GM18502 (cell line): ENCODE results near the gene MAPKAP1.
"Not testable (repeated sequence)": the region's sequence is repeated elsewhere in the genome, so short reads cannot be mapped to it uniquely, and the experiment has no call there.

ENCODE experiments used
- ATAC-seq: cut with Tn5 transposase; IDR thresholded peaks from one replicate; pipeline ENCODE4 v1.9.1; 2021; ENCODE audit warnings: mild to moderate bottlenecking; ENCODE audit not compliant: unreplicated experiment, poor library complexity

Gene MAPKAP1

GRCh38 chr9:125739436-125739835 is 32.4 kb upstream of the MAPKAP1 start:
- ATAC-seq: no peak

GRCh38 chr9:125732562-125732961 is 25.6 kb upstream of the MAPKAP1 start:
- ATAC-seq: no peak

- ATAC-seq: no peak
Measured at GRCh38 chr9:125730168-125730567, 23.2 kb upstream of the MAPKAP1 start.

GRCh38 chr9:125726456-125727132 is 19.6 kb upstream of the MAPKAP1 start:
- no peak for ATAC-seq

- ATAC-seq: peak; percentile 15
Measured at GRCh38 chr9:125707472-125707804, 430 bp upstream of the MAPKAP1 start.

GRCh38 chr9:125705893-125706292 is 1.1 kb downstream of the MAPKAP1 start:
- ATAC-seq: no peak

GRCh38 chr9:125703662-125704061 is 3.3 kb downstream of the MAPKAP1 start:
- ATAC-seq: no peak

GRCh38 chr9:125701351-125701750 is 5.7 kb downstream of the MAPKAP1 start:
- peak; percentile 27 for ATAC-seq

- ATAC-seq: peak; percentile 88
Measured at GRCh38 chr9:125700791-125701190, 6.2 kb downstream of the MAPKAP1 start.

- no peak for ATAC-seq
Measured at GRCh38 chr9:125699870-125700269, 7.1 kb downstream of the MAPKAP1 start.

GRCh38 chr9:125696106-125696647 is 10.8 kb downstream of the MAPKAP1 start:
- ATAC-seq: no peak

- ATAC-seq: not testable (repeated sequence)
Measured at GRCh38 chr9:125695548-125695947, 11.5 kb downstream of the MAPKAP1 start.

GRCh38 chr9:125694478-125694877 is 12.5 kb downstream of the MAPKAP1 start:
- ATAC-seq: no peak

GRCh38 chr9:125693492-125693891 is 13.5 kb downstream of the MAPKAP1 start:
- not testable (repeated sequence) for ATAC-seq

- ATAC-seq: no peak
Measured at GRCh38 chr9:125691869-125692268, 15.1 kb downstream of the MAPKAP1 start.

GRCh38 chr9:125690679-125691078 is 16.3 kb downstream of the MAPKAP1 start:
- ATAC-seq: no peak

GRCh38 chr9:125687163-125687863 is 19.7 kb downstream of the MAPKAP1 start:
- ATAC-seq: no peak

GRCh38 chr9:125685167-125685566 is 21.8 kb downstream of the MAPKAP1 start:
- ATAC-seq: no peak

GRCh38 chr9:125683486-125683885 is 23.5 kb downstream of the MAPKAP1 start:
- ATAC-seq: no peak

- no peak for ATAC-seq
Measured at GRCh38 chr9:125682340-125682739, 24.7 kb downstream of the MAPKAP1 start.

- no peak for ATAC-seq
Measured at GRCh38 chr9:125681657-125682056, 25.4 kb downstream of the MAPKAP1 start.
